ENCODE data around the gene CYSLTR2.

The CYSLTR2 gene

DNA sequence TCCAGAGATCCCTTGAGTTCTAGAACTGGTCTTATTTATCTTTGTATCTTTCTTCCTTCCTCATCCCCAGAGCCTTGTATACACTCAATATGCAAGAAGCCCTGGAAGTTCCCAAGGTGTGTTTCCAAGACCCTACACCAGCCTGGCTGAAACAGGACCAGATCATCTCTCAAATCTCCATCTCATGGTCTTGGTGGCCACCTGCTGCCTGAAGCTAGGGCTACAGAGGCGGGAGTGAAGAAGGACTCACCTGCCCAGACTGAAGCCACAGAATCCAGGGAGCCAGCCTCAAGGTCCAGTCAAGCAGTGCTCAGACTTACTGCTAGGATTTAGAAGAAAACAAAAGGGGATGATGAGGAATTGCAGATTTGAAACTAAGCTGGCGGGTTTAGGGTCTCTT, 6.1 kb upstream of the CYSLTR2 start:
- TF ChIP-seq FOXP2 (optimal IDR thresholded peaks at IDR 0.05; ENCODE audit: control extremely low read depth, extremely low read length, insufficient read depth), result no peak
- TF ChIP-seq POLR2AphosphoS5 (IDR thresholded peaks at IDR 0.05; ENCODE audit: borderline replicate concordance, low read depth, low read length), result no peak
- TF ChIP-seq EZH2 (IDR thresholded peaks at IDR 0.05), result no peak
- H3K9me3 ChIP-seq (ENCODE audit: low read depth, low read length), result no peaks in the 10 kb centered on the region
- no peak overlapping the region for H3K4me3 ChIP-seq
- H3K36me3 ChIP-seq (ENCODE audit: insufficient read depth, low read length), result no peaks in the 10 kb centered on the region
- no peak for DNase-seq (ENCODE audit: low read depth, low spot score)
- H3K27ac ChIP-seq, result no peak overlapping the region
- no peak overlapping the region for H3K9ac ChIP-seq (ENCODE audit: insufficient read length)

DNA sequence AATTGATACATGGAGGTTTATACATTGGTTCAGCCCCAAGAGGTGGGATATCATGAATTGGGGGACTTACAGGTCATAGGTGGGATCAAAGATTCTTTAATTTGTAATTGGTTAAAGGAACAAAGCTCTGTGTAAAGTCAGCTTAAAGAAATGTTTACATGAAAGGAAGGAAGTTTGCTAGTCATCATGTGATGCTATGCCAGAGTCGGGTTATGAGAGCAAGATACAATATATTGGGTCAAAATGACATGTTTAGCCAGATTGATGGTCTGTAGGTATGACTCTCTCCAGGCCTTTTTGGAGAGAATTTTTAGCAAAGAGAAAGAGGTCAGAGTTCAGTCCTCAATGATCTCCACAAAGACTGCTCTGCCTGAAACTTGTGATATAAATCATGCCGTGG, 5.3 kb upstream of the CYSLTR2 start:
- Histone ChIP-seq H3K36me3 (ENCODE audit: insufficient read depth, low read length) (no peaks in the 10 kb centered on the region), H3K9me3 (ENCODE audit: low read depth, low read length) (no peaks in the 10 kb centered on the region), H3K27ac (no peak overlapping the region), H3K4me3 (no peak overlapping the region), H3K9ac (ENCODE audit: insufficient read length) (no peak overlapping the region)
- DNase-seq (ENCODE audit: low read depth, low spot score), result no peak
- TF ChIP-seq POLR2AphosphoS5 (IDR thresholded peaks at IDR 0.05; ENCODE audit: borderline replicate concordance, low read depth, low read length) (no peak), EZH2 (IDR thresholded peaks at IDR 0.05) (no peak), FOXP2 (optimal IDR thresholded peaks at IDR 0.05; ENCODE audit: control extremely low read depth, extremely low read length, insufficient read depth) (no peak)

DNA sequence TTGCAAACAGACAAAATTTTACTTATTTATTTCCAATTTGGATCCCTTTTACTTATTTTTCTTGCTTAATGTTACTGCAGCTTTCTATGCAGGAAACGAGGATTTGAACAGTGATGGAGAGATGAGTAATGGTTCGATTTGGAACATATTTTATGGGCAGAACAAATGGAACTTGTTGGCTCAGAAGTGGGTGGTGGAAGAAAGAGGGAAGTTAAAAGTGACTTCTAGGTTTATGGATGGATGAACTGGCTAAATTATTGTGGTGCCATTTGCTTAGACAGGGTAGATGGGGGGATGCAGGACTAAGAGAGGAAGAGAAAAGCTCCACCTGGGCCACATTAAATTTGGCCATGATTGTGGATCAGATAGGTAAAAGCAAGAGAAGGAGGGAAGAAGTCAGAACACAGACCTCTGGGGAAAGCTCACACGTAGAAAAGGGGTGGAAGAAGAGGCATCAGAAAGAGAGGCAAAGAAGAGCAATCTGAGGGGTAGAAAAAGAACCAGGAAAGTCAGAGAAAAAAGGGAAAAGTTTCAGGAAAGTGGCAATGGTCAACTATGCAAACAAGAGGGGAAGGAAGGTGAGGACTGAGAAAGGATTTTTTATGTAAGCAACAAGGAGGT, 768 bp upstream of the CYSLTR2 start:
- Histone ChIP-seq H3K9me3 (ENCODE audit: low read depth, low read length) (no peaks in the 10 kb centered on the region), H3K27ac (no peak overlapping the region), H3K9ac (ENCODE audit: insufficient read length) (no peak overlapping the region), H3K4me3 (no peak overlapping the region), H3K36me3 (ENCODE audit: insufficient read depth, low read length) (no peaks in the 10 kb centered on the region)
- no peak for DNase-seq (ENCODE audit: low read depth, low spot score)
- TF ChIP-seq EZH2 (IDR thresholded peaks at IDR 0.05) (no peak), POLR2AphosphoS5 (IDR thresholded peaks at IDR 0.05; ENCODE audit: borderline replicate concordance, low read depth, low read length) (no peak), FOXP2 (optimal IDR thresholded peaks at IDR 0.05; ENCODE audit: control extremely low read depth, extremely low read length, insufficient read depth) (no peak)

DNA sequence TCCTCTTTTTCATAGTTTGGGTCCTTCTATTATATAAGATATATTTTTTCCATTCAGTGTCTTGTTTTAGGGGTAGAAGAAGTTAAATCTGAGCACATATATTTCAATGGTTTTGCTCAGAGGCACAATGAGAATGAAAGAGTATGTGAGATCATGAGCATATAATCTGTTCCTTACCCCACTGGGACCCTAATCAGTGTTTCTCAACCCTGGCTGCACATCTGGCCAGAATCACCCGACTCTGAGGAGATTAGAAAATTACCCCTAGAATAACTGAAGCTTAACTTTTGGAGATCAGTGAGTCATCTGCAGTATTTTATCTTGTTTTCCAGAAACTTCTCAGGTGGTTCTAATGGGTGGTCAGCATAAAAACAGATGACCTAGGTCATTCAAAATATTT, 782 bp downstream of the CYSLTR2 start:
- Histone ChIP-seq H3K27ac (no peak overlapping the region), H3K9me3 (ENCODE audit: low read depth, low read length) (no peaks in the 10 kb centered on the region), H3K9ac (ENCODE audit: insufficient read length) (no peak overlapping the region), H3K36me3 (ENCODE audit: insufficient read depth, low read length) (no peaks in the 10 kb centered on the region), H3K4me3 (no peak overlapping the region)
- no peak for DNase-seq (ENCODE audit: low read depth, low spot score)
- TF ChIP-seq FOXP2 (optimal IDR thresholded peaks at IDR 0.05; ENCODE audit: control extremely low read depth, extremely low read length, insufficient read depth), result no peak
- TF ChIP-seq EZH2 (IDR thresholded peaks at IDR 0.05), result no peak
- no peak for TF ChIP-seq POLR2AphosphoS5 (IDR thresholded peaks at IDR 0.05; ENCODE audit: borderline replicate concordance, low read depth, low read length)

DNA sequence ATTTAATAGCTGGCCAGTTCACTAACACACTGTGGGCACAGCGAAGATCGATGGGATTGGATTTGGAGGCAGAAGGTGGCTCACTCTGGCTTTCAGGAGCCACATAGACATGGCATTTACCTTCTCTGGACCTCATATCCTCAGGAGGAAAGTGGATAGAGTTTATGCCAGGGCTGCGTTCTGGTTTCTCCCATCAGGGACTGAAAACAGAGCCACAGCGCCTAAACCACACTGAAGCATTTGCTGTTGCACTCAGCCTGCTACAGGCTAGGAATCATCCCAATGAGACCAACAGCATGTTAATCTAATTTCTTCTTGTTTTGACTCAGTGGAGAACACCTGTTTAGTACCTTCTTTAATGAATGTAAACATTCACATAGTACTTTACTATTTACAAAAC, 1.6 kb downstream of the CYSLTR2 start:
- H3K9ac ChIP-seq (ENCODE audit: insufficient read length), result no peak overlapping the region
- no peak for TF ChIP-seq POLR2AphosphoS5 (IDR thresholded peaks at IDR 0.05; ENCODE audit: borderline replicate concordance, low read depth, low read length)
- no peak for TF ChIP-seq FOXP2 (optimal IDR thresholded peaks at IDR 0.05; ENCODE audit: control extremely low read depth, extremely low read length, insufficient read depth)
- TF ChIP-seq EZH2 (IDR thresholded peaks at IDR 0.05), result no peak
- DNase-seq (ENCODE audit: low read depth, low spot score), result no peak
- no peak overlapping the region for H3K4me3 ChIP-seq
- no peaks in the 10 kb centered on the region for H3K36me3 ChIP-seq (ENCODE audit: insufficient read depth, low read length)
- H3K27ac ChIP-seq, result no peak overlapping the region
- H3K9me3 ChIP-seq (ENCODE audit: low read depth, low read length), result no peaks in the 10 kb centered on the region

DNA sequence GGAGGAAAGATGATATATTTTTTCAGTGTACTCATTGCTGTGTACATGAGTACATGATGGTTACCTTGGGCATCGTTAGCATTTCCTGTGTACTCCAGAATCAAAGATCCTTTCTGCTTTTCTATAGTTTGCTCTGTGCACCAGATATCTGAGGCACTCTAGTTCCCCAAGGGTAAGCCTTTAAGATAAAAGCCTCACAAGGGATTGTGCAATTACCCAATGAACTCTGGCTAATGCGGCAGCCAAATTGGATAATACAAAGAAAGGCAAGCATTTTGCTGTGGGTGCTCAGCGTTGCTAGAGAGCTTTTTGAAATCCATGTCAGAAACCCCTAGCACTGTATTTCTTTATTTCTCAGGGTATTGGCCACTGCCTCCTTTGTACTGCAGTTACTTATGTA, 2.9 kb downstream of the CYSLTR2 start:
- Histone ChIP-seq H3K9me3 (ENCODE audit: low read depth, low read length) (no peaks in the 10 kb centered on the region), H3K4me3 (no peak overlapping the region), H3K9ac (ENCODE audit: insufficient read length) (no peak overlapping the region), H3K36me3 (ENCODE audit: insufficient read depth, low read length) (no peaks in the 10 kb centered on the region), H3K27ac (no peak overlapping the region)
- no peak for DNase-seq (ENCODE audit: low read depth, low spot score)
- TF ChIP-seq FOXP2 (optimal IDR thresholded peaks at IDR 0.05; ENCODE audit: control extremely low read depth, extremely low read length, insufficient read depth) (no peak), EZH2 (IDR thresholded peaks at IDR 0.05) (no peak), POLR2AphosphoS5 (IDR thresholded peaks at IDR 0.05; ENCODE audit: borderline replicate concordance, low read depth, low read length) (no peak)

DNA sequence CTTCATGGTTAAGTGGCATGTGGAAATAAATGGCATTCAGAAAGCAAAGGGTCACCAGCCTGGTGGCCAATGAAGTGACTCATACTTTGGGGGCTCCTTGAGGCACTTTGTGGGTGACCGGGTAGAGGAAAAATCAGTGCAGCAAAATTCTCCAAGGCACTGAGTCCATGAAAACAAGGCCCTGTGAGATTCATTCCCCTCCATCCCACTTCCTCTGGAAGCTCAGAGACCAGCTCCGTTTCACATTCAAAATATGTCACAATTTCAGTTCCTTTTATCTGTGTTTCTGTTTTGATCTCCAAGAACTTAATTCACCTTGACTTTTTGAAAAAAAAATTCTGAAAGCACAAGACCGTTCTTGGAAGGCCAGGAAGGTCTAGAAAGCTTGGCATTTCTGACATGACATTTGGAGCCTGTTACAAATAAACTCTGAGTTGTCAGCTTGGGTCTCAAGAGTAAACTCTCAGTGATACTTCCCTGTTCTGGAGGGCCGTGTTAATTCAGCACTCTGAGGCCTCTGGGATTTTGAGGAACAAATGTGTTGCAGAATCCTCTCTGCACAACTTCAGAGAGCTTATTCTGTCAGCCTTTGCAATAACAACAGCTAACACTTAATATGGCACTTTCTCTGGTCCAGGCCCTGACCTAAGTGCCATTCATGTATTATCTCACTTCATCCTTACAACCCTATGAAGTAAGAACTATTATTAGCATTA, 6.8 kb downstream of the CYSLTR2 start:
- no peak overlapping the region for H3K4me3 ChIP-seq
- H3K27ac ChIP-seq, result no peak overlapping the region
- no peaks in the 10 kb centered on the region for H3K36me3 ChIP-seq (ENCODE audit: insufficient read depth, low read length)
- H3K9me3 ChIP-seq (ENCODE audit: low read depth, low read length), result no peaks in the 10 kb centered on the region
- H3K9ac ChIP-seq (ENCODE audit: insufficient read length), result no peak overlapping the region
- no peak for DNase-seq (ENCODE audit: low read depth, low spot score)
- TF ChIP-seq POLR2AphosphoS5 (IDR thresholded peaks at IDR 0.05; ENCODE audit: borderline replicate concordance, low read depth, low read length), result no peak
- no peak for TF ChIP-seq EZH2 (IDR thresholded peaks at IDR 0.05)
- TF ChIP-seq FOXP2 (optimal IDR thresholded peaks at IDR 0.05; ENCODE audit: control extremely low read depth, extremely low read length, insufficient read depth), result no peak

DNA sequence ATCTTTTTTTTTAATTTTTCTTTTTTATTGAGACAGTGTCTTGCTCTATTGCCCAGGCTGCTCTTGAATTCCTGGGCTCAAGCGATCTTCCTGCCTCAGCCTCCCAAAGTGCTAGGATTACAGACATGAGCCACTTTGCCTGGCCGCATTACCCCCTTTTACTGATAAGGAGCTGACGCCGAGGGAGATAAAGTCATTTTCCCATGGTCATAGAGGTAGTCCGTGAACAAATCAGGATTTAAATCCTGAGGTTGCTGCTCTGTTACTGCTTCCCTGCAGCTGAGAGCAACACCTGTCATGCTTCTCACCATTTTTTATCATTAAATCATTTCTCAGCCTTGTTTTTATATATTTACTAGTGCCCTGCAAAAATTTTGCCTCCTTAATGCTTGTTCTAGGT, 7.4 kb downstream of the CYSLTR2 start:
- H3K4me3 ChIP-seq, result no peak overlapping the region
- no peaks in the 10 kb centered on the region for H3K9me3 ChIP-seq (ENCODE audit: low read depth, low read length)
- H3K9ac ChIP-seq (ENCODE audit: insufficient read length), result no peak overlapping the region
- no peak overlapping the region for H3K27ac ChIP-seq
- DNase-seq (ENCODE audit: low read depth, low spot score), result no peak
- H3K36me3 ChIP-seq (ENCODE audit: insufficient read depth, low read length), result no peaks in the 10 kb centered on the region
- TF ChIP-seq EZH2 (IDR thresholded peaks at IDR 0.05) (no peak), FOXP2 (optimal IDR thresholded peaks at IDR 0.05; ENCODE audit: control extremely low read depth, extremely low read length, insufficient read depth) (no peak), POLR2AphosphoS5 (IDR thresholded peaks at IDR 0.05; ENCODE audit: borderline replicate concordance, low read depth, low read length) (no peak)
